Cardiac muscle cell (in vitro differentiated cells and primary cell): ENCODE data around the gene CMC2. TPM values are rescaled to one million over a fixed set of nuclear protein-coding genes. Genes with fewer than 3 reads are reported as not detected.

Experiments
- DNase-seq, 2 donors: peaks; one replicate each; pipeline versions ENCODE4 v3.0.0 to v3.0.0-alpha.2; 2010 to 2017; ENCODE audit warnings: low read depth in 1 of 2, low spot score in 1 of 2
- H3K27ac ChIP-seq: fragments of 200-600 bp; sonication (generic); 2 replicates; pipeline ENCODE4 v1.5.1; 2016
- H3K27me3 ChIP-seq: fragments of 200-600 bp; sonication (generic); 2 replicates; pipeline ENCODE4 v1.6.0; 2016; ENCODE audit warnings: control low read depth
- H3K36me3 ChIP-seq: fragments of 200-600 bp; sonication (generic); 2 replicates; pipeline ENCODE4 v1.5.1; 2016; ENCODE audit warnings: control low read depth
- H3K4me1 ChIP-seq: fragments of 200-600 bp; sonication (generic); 2 replicates; pipeline ENCODE4 v1.8.1; 2017; ENCODE audit warnings: low read depth, mild to moderate bottlenecking, mixed run types
- H3K4me3 ChIP-seq: fragments of 200-600 bp; sonication (generic); 2 replicates; pipeline ENCODE4 v1.5.1; 2016; ENCODE audit warnings: mild to moderate bottlenecking
- H3K9me3 ChIP-seq: fragments of 200-600 bp; sonication (generic); 2 replicates; pipeline ENCODE4 v1.5.1; 2017; ENCODE audit warnings: low read depth, mild to moderate bottlenecking, control low read depth
- CTCF ChIP-seq: IDR thresholded peaks from 2 replicates; pipeline ENCODE4 v1.5.1; 2012; ENCODE audit warnings: low read depth, mild to moderate bottlenecking, low read length
- polyA plus RNA-seq: library from polyadenylated mRNA; unstranded; fragments of >200 nt; fragmentation: Nextera tagmentation; extraction: Ambion mirVana; gene quantifications from 2 replicates; pipeline ENCODE4 v1.2.1, GENCODE V29; 2016
- total RNA-seq: library from RNA; depleted of rRNA; stranded (reverse); fragments of >200 nt; gene quantifications from 2 replicates; pipeline ENCODE4 v1.2.3, GENCODE V29; 2016

The CMC2 gene
- total and polyA plus RNA-seq, 2 experiments from 2014 or later: 61.1 to 138 TPM

GRCh38 chr16:81040131-81040530 lies 33.4 kb upstream of the CMC2 start:
- no peaks in the 10 kb centered on the region for H3K9me3 ChIP-seq
- H3K27ac ChIP-seq: no peak overlapping the region
- no peaks in the 10 kb centered on the region for H3K27me3 ChIP-seq
- H3K4me3 ChIP-seq: no peak overlapping the region
- no peak for TF ChIP-seq CTCF
- peaks cover 30% of the 10 kb centered on the region for H3K36me3 ChIP-seq
- peaks cover 25% of the 10 kb centered on the region for H3K4me1 ChIP-seq
- peak in 1 of 2 donors; percentile 14 for DNase-seq

- peaks cover 3% of the 10 kb centered on the region for H3K36me3 ChIP-seq
- no peaks in the 10 kb centered on the region for H3K27me3 ChIP-seq
- H3K27ac ChIP-seq: no peak overlapping the region
- no peak for DNase-seq
- no peak for TF ChIP-seq CTCF
- H3K4me3 ChIP-seq: peak overlapping the region; percentile 92
- H3K4me1 ChIP-seq: peaks cover 25% of the 10 kb centered on the region
- H3K9me3 ChIP-seq: no peaks in the 10 kb centered on the region
Measured at GRCh38 chr16:81036751-81037350, 30.2 kb upstream of the CMC2 start.

- DNase-seq: peak; percentile 24 to 55
- Histone ChIP-seq H3K4me1 (peaks cover 25% of the 10 kb centered on the region), H3K4me3 (peak overlapping the region; percentile 92), H3K27ac (peak overlapping the region; percentile 88), H3K9me3 (no peaks in the 10 kb centered on the region), H3K36me3 (no peaks in the 10 kb centered on the region), H3K27me3 (no peaks in the 10 kb centered on the region)
- TF ChIP-seq CTCF: no peak
Measured at GRCh38 chr16:81035975-81036750, 29.5 kb upstream of the CMC2 start.

- Histone ChIP-seq H3K9me3 (no peaks in the 10 kb centered on the region), H3K36me3 (no peaks in the 10 kb centered on the region), H3K27me3 (no peaks in the 10 kb centered on the region), H3K4me3 (peak within 1 kb of the TSS; percentile 92), H3K4me1 (peaks cover 20% of the 10 kb centered on the region), H3K27ac (peak within 1 kb of the TSS; percentile 88)
- peak; percentile 96 for TF ChIP-seq CTCF
- DNase-seq: peak; percentile 90 to 95
Measured at GRCh38 chr16:81035398-81035974, 28.8 kb upstream of the CMC2 start, which contains the start of gene ATMIN. TSS of gene ATMIN (plus strand) at chr16:81035842. CDS start at chr16:81035871, 29 bp downstream.

GRCh38 chr16:81029930-81030604 lies 23.4 kb upstream of the CMC2 start:
- Histone ChIP-seq H3K4me1 (no peaks in the 10 kb centered on the region), H3K4me3 (no peak overlapping the region), H3K36me3 (peaks cover 7% of the 10 kb centered on the region), H3K27ac (no peak overlapping the region), H3K9me3 (no peaks in the 10 kb centered on the region), H3K27me3 (no peaks in the 10 kb centered on the region)
- no peak for TF ChIP-seq CTCF
- no peak for DNase-seq
